HS-27A (cell line): ENCODE results near the gene ADAMTS14.
"Not testable (repeated sequence)": the region's sequence is repeated elsewhere in the genome, so short reads cannot be mapped to it uniquely, and the experiment has no call there.

Experiments used
- DNase-seq: peaks from one replicate; pipeline ENCODE4 v3.0.0-alpha.2; 2012; ENCODE audit warnings: low read depth, missing footprints

Gene ADAMTS14

DNA sequence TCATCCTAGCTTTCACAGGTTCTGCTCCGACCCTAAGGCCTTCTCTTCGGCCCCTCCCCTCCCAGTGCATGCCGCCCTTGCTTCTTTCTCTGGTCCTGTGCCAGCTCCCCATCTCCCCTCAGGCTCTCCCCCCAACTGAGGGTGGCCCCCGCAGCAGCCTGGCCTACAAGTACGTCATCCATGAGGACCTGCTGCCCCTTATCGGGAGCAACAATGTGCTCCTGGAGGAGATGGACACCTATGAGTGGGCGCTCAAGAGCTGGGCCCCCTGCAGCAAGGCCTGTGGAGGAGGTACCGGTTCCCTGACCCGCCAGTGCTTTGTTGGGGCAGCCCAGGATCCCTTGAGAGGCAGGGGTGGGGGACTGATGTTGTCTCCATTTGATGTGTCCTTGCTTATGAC lies 79.0 kb downstream of the ADAMTS14 start:
- DNase-seq = no peak

DNA sequence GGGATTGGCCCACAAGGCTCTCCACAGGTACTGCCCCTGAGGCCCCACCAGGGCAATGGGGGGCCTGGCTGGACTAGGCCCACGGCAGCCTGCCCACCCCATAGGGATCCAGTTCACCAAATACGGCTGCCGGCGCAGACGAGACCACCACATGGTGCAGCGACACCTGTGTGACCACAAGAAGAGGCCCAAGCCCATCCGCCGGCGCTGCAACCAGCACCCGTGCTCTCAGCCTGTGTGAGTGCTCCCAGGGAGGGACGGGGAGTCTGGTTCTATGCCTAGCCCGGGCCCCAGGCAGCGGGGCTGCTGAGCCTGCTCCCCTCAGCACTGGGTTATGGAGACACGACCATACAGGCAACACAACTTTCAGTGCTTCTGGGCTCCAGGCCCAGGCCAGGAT lies 79.7 kb downstream of the ADAMTS14 start:
- no peak for DNase-seq

DNA sequence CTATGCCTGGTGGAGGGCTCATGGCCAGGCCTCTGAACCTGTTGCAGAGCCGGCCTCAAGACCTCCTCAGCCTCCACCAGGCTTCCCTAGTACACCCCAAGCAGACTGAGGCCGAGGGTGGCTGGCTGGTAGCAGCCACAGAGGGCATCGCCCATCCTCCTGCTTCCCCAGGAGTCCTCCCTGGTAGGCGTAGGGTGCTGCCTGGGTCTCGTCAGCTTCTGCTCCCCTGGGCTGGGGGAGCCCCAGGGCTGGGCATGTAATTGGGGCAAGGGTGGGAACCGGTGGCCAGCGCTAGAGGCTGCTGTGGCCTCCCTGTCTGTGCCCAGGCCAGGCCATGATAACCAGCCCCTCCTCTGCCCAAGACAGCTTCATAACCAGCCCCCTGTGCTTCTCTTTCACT lies 80.3 kb downstream of the ADAMTS14 start:
- no peak for DNase-seq

DNA sequence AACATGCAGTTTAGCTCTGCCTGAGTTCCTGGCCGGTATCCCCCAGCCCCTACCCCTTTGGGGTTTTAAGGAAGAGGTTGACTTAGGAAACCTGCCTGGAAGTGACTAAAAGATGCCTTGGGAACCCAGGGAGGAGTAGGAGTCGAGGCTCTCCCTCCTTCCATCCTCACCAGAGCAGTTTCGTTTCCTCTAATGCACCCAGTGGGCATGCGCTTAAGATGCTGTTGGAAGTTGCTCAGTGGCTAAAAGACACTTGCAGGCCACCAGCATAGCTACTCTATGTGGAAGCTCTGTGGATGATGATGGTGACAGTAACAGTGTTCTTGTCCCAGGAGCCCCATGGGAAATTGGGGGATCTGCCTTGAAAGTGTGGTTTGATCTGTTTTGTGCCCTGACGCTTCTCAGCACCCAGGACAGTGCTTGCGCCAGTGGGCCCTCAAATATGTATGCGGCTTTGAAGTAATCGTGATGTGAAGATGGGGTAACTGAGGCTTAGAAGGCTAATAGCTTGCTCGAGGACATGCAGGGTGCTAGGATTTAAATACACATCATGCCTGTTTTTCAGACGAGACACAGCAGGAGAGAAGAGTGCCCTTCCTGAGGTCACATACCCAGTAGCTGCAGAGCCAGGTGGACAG lies 80.8 kb downstream of the ADAMTS14 start:
- no peak for DNase-seq

DNA sequence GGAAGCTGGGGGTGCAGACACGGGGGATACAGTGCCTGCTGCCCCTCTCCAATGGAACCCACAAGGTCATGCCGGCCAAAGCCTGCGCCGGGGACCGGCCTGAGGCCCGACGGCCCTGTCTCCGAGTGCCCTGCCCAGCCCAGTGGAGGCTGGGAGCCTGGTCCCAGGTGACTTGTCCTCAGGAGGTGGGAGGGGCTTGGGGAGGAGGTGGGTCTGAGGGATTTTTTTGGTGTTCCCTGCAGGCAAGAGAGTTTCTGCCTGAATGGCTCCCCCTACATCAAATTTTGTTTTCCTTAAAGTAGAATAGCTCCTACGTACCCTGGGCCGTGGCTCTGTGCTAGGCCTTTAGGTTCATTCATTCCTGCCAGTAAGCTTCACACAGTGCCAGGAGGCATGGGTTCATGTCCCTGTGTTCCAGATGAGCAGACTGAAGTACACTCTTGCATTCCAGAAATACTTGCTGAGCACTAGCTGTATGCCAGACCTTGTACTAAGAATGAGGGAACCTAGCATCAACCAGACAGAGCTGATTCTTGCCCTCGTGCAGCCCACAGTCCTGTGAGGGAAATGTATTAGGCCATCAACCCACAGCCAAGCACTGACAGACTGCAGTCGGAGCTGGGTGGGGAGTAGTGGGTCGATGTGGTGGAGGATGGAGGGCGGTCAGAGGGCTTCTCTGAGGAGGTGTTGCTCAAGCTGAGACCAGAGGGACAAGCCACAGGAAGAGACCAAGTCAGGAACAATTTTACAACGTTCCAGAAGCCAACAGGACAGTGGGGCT lies 81.7 kb downstream of the ADAMTS14 start:
- no peak for DNase-seq

GRCh38 chr10:70756700-70757360 lies 84.5 kb downstream of the ADAMTS14 start:
- DNase-seq = no peak

- DNase-seq = no peak
These were observed 85.5 kb downstream of the ADAMTS14 start for GRCh38 chr10:70757856-70758255.

GRCh38 chr10:70758757-70759514 lies 86.6 kb downstream of the ADAMTS14 start:
- peak; percentile 12 for DNase-seq

- DNase-seq = no peak
These were observed 87.5 kb downstream of the ADAMTS14 start for GRCh38 chr10:70759781-70760180.

DNA sequence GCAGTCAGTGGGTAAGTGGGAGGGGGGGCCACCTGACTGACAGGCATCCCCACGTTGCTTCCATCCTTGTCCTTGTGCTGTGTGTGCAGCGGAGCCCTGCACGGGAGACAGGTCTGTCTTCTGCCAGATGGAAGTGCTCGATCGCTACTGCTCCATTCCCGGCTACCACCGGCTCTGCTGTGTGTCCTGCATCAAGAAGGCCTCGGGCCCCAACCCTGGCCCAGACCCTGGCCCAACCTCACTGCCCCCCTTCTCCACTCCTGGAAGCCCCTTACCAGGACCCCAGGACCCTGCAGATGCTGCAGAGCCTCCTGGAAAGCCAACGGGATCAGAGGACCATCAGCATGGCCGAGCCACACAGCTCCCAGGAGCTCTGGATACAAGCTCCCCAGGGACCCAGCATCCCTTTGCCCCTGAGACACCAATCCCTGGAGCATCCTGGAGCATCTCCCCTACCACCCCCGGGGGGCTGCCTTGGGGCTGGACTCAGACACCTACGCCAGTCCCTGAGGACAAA lies 88.0 kb downstream of the ADAMTS14 start:
- DNase-seq = no peak

DNA sequence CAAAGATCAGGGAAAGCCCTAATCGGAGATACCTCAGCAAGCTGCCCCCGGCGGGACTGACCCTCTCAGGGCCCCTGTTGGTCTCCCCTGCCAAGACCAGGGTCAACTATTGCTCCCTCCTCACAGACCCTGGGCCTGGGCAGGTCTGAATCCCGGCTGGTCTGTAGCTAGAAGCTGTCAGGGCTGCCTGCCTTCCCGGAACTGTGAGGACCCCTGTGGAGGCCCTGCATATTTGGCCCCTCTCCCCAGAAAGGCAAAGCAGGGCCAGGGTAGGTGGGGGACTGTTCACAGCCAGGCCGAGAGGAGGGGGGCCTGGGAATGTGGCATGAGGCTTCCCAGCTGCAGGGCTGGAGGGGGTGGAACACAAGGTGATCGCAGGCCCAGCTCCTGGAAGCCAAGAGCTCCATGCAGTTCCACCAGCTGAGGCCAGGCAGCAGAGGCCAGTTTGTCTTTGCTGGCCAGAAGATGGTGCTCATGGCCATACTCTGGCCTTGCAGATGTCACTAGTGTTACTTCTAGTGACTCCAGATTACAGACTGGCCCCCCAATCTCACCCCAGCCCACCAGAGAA lies 88.8 kb downstream of the ADAMTS14 start:
- DNase-seq = no peak

DNA sequence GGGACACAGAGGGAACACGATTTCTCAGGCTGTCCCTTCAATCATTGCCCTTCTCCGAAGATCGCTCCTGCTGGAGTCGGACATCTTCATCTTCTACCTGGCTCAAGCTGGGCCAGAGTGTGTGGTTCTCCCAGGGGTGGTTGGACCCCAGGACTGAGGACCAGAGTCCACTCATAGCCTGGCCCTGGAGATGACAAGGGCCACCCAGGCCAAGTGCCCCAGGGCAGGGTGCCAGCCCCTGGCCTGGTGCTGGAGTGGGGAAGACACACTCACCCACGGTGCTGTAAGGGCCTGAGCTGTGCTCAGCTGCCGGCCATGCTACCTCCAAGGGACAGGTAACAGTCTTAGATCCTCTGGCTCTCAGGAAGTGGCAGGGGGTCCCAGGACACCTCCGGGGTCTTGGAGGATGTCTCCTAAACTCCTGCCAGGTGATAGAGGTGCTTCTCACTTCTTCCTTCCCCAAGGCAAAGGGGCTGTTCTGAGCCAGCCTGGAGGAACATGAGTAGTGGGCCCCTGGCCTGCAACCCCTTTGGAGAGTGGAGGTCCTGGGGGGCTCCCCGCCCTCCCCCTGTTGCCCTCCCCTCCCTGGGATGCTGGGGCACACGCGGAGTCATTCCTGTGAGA lies 89.5 kb downstream of the ADAMTS14 start:
- DNase-seq = no peak

GRCh38 chr10:70762441-70763175 lies 90.3 kb downstream of the ADAMTS14 start:
- no peak for DNase-seq

DNA sequence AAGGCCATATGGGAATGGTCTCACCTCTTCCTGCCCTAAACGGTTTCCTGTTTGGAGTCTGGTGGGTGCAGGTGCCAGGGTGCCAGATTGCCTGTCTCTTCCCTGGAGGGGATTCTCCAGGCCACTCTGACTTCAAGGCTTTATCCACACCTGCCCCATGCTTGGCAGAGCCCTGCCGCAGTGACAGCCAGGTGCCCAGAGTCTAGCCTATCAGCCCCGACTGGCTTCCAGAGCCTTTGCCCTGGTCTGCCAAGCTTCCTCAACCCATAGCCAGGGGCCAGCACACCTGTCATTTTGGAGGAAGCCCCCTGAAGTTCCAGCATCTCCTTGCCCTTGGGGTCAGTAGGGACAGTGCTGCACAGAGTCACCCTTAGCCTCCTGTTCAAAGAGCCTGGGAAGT lies 91.3 kb downstream of the ADAMTS14 start:
- no peak for DNase-seq

- DNase-seq = no peak
These were observed 93.7 kb downstream of the ADAMTS14 start for GRCh38 chr10:70765794-70766594.

GRCh38 chr10:70768026-70768685 lies 95.8 kb downstream of the ADAMTS14 start:
- not testable (repeated sequence) for DNase-seq

DNA sequence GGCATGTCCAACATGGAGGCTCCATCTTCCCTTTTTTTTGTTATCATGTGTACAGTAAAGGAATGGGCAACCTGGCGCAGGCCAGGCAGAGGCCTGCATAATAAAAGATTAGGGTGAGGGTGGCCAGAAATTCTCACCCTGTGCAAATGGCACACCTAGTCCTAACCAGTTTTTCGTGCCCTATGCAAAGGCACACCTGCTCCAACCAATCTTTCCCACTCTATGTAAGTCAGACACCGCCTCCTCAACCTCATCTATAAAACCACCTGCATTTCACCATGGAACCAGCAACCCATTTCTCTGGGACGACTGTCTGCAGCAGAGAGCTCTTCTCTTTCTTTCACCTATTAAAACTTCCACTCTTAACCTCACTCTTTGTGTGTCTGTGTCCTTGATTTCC lies 96.8 kb downstream of the ADAMTS14 start:
- no peak for DNase-seq

DNA sequence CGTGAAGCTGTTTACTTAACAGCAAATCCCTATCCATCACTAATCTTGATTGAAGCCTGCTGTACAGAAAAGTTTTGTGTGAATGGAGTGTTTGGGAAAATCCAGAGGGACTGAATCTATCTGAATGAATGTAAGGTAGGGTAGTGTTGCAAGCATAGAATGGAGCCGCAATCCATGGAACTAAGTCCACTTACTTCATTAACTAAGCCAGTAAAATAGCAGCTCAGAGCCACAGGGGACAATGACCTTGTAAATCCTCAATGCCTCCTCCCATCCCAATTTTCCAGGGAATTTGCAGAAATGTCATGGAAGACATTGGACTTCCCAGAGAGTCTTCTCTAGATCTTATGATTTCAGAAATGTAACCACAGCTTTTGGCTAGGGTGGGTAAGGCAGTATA lies 97.7 kb downstream of the ADAMTS14 start:
- no peak for DNase-seq

GRCh38 chr10:70770516-70770915 lies 98.2 kb downstream of the ADAMTS14 start:
- DNase-seq = not testable (repeated sequence)
